Tibial nerve (tissue), 4 donors: ENCODE measurements around the gene PANX2. TPM values are rescaled to one million over a fixed set of nuclear protein-coding genes. Genes with fewer than 3 reads are reported as not detected.

ENCODE experiments used
- DNase-seq, 2 donors: peaks; one replicate each; pipeline ENCODE4 v3.0.0-alpha.2; 2019; ENCODE audit warnings: low spot score in 2 of 2
- H3K27ac ChIP-seq, 4 donors: fragments of 200-600 bp; sonication (generic) in 3 of 4; one replicate each; pipeline ENCODE4 v1.5.1; 2017 to 2019; ENCODE audit warnings: mild to moderate bottlenecking in 1 of 4
- H3K27me3 ChIP-seq, 2 donors: fragments of 200-600 bp; sonication (generic) in 1 of 2; one replicate each; pipeline versions ENCODE4 v1.5.1 to v1.6.0; 2017 to 2019
- H3K36me3 ChIP-seq, 3 donors: fragments of 200-600 bp; sonication (generic); one replicate each; pipeline ENCODE4 v1.5.1; 2018 to 2019
- H3K4me1 ChIP-seq, 4 donors: fragments of 200-600 bp; sonication (generic) in 3 of 4; one replicate each; pipeline ENCODE4 v1.5.1; 2017 to 2019
- H3K4me3 ChIP-seq, 4 donors: fragments of 200-600 bp; sonication (generic) in 3 of 4; one replicate each; pipeline ENCODE4 v1.5.1; 2017 to 2019; ENCODE audit warnings: mild to moderate bottlenecking in 1 of 4, moderate library complexity in 1 of 4
- H3K9me3 ChIP-seq, 4 donors: fragments of 200-600 bp; sonication (generic) in 3 of 4; one replicate each; pipeline ENCODE4 v1.5.1; 2017 to 2019
- EP300 ChIP-seq, 2 donors: sonication (generic); formaldehyde crosslinking; IDR thresholded peaks; one replicate each; pipeline ENCODE4 v1.6.1; 2017; ENCODE audit warnings: antibody characterized with exemption in 2 of 2, mild to moderate bottlenecking in 1 of 2
- POLR2A ChIP-seq, 2 donors: fragments of 450-650 bp; IDR thresholded peaks; one replicate each; pipeline ENCODE4 v1.6.1; 2017; ENCODE audit warnings: antibody characterized with exemption in 2 of 2, mild to moderate bottlenecking in 2 of 2, moderate library complexity in 2 of 2
- WGBS, 2 donors: methylation state at CpG; one replicate each; pipeline ENCODE4 v1.1.5; 2018; 5-methylcytosine and 5-hydroxymethylcytosine counted together
- total RNA-seq, 4 donors: library from RNA; depleted of rRNA; stranded (reverse); fragments of >200 nt; gene quantifications; one replicate each; pipeline ENCODE4 v1.1.0, GENCODE V29; 2016
- TF ChIP-seq, protein P1 (sequence below), 5 experiments: fragments of 200-600 bp in 3 of 5; fragments of 450-650 bp in 2 of 5; sonication (generic) in 3 of 5; IDR thresholded peaks; one replicate each; pipeline ENCODE4 v1.5.1; 2016 to 2019; ENCODE audit warnings: antibody characterized with exemption in 5 of 5, mild to moderate bottlenecking in 3 of 5, moderate library complexity in 2 of 5

The PANX2 gene
- total RNA-seq, 4 donors from 2014 or later: 0.30 TPM; not detected in 3

DNA sequence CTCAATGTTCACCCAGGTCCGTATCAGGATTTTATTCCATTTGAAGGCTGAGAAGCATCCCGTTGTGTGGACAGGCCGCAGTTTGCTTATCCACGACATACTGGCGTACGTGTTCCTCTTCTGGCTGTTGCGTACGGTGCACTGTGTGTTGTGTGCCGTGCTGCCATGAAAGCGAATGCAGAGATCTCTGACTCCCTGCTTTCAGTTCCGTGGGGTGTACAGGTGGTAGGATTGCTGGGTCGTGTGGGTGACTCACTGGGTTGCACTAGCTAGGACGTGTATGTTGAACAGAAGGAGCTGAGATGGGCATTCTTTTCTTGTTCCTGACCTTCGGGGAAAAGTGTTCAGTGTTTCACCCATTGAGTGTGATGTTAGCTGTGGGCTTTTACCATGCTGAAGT, 40.6 kb downstream of the PANX2 start:
- no peak for DNase-seq
- Histone ChIP-seq H3K4me3 (no peak overlapping the region), H3K27ac (no peak overlapping the region), H3K27me3 (no peaks in the 10 kb centered on the region), H3K4me1 (peaks cover 0 to 39% (median 3%) of the 10 kb centered on the region in 4 donors), H3K9me3 (no peaks in the 10 kb centered on the region), H3K36me3 (peaks cover 4 to 96% (median 17%) of the 10 kb centered on the region in 3 donors)
- no peak for TF ChIP-seq EP300 (IDR thresholded peaks at IDR 0.05)
- TF ChIP-seq POLR2A (IDR thresholded peaks at IDR 0.05): no peak
- TF ChIP-seq, protein P1, sequence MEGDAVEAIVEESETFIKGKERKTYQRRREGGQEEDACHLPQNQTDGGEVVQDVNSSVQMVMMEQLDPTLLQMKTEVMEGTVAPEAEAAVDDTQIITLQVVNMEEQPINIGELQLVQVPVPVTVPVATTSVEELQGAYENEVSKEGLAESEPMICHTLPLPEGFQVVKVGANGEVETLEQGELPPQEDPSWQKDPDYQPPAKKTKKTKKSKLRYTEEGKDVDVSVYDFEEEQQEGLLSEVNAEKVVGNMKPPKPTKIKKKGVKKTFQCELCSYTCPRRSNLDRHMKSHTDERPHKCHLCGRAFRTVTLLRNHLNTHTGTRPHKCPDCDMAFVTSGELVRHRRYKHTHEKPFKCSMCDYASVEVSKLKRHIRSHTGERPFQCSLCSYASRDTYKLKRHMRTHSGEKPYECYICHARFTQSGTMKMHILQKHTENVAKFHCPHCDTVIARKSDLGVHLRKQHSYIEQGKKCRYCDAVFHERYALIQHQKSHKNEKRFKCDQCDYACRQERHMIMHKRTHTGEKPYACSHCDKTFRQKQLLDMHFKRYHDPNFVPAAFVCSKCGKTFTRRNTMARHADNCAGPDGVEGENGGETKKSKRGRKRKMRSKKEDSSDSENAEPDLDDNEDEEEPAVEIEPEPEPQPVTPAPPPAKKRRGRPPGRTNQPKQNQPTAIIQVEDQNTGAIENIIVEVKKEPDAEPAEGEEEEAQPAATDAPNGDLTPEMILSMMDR (IDR thresholded peaks at IDR 0.05): no peak
- WGBS, 2 donors: 86 to 93% methylated on average over 14 of the region's 14 CpGs

DNA sequence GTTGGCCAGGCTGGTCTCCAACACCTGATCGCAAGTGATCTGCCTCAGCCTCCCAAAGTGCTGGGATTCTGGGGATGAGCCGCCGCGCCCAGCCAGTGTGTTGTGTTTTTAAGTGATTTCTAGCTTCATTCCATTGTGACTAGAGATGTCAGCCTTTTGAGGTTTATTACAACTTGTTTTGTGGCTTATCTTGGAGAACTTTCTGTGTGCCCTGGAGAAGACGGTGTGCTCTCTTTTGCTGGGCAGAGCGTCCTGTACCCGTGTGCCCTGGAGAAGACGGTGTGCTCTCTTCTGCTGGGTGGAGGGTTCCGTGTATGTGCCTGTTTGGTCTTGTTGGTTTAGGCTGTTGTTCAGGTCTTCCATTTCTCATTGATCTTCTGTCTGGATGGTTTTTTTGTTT, 42.7 kb downstream of the PANX2 start:
- Histone ChIP-seq H3K36me3 (peaks cover 13 to 97% (median 36%) of the 10 kb centered on the region in 3 donors), H3K4me3 (no peak overlapping the region), H3K4me1 (peaks cover 0 to 26% (median 0%) of the 10 kb centered on the region in 4 donors), H3K9me3 (no peaks in the 10 kb centered on the region), H3K27ac (no peak overlapping the region), H3K27me3 (no peaks in the 10 kb centered on the region)
- WGBS, 2 donors: 97 to 98% methylated on average over 9 of the region's 9 CpGs
- no peak for DNase-seq
- TF ChIP-seq EP300 (IDR thresholded peaks at IDR 0.05): no peak
- TF ChIP-seq, protein P1 (IDR thresholded peaks at IDR 0.05): no peak

DNA sequence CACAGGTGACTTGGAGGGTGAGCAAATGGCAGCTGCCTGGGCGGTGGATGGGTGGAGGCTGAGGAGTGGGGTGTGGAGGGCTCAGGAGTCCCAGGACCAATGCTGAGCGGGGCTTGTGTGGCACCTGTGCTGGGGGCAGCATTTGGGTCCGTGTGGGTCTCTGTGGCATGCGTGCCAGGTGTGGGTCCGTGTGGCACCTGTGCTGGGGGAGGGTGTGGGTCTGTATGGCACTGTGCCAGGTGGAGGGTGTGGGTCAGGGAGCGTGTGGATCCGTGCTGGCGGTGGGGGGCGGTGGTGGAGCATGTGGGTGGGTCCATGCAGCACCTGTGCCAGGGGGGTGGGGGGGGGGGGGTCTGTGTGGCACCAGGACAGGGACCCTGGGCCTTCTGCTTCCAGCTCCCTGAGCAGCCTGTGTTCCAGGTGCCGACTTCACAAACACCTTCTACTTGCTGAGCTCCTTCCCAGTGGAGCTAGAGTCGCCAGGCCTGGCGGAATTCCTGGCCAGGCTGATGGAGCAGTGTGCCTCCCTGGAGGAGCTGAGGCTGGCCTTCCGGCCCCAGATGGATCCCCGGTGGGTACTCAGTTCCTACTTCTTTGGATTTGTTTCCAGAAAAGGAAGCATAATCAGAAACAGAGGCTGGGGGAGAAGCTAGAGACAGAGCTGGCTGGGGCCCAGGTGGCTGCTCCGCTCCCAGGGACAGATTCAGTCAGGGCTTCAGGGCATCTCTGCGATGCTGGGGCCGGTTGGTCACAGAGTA, 44.9 kb downstream of the PANX2 start:
- Histone ChIP-seq H3K36me3 (peaks cover 10 to 100% (median 41%) of the 10 kb centered on the region in 3 donors), H3K4me3 (no peak overlapping the region), H3K27me3 (no peaks in the 10 kb centered on the region), H3K9me3 (no peaks in the 10 kb centered on the region), H3K27ac (no peak overlapping the region), H3K4me1 (peaks cover 0 to 25% (median 0%) of the 10 kb centered on the region in 4 donors)
- no peak for DNase-seq
- 67 to 68% methylated on average over 16 to 17 of the region's 17 CpGs for WGBS, 2 donors
- no peak for TF ChIP-seq EP300 (IDR thresholded peaks at IDR 0.05)
- TF ChIP-seq, protein P1 (IDR thresholded peaks at IDR 0.05): no peak
- no peak for TF ChIP-seq POLR2A (IDR thresholded peaks at IDR 0.05)

DNA sequence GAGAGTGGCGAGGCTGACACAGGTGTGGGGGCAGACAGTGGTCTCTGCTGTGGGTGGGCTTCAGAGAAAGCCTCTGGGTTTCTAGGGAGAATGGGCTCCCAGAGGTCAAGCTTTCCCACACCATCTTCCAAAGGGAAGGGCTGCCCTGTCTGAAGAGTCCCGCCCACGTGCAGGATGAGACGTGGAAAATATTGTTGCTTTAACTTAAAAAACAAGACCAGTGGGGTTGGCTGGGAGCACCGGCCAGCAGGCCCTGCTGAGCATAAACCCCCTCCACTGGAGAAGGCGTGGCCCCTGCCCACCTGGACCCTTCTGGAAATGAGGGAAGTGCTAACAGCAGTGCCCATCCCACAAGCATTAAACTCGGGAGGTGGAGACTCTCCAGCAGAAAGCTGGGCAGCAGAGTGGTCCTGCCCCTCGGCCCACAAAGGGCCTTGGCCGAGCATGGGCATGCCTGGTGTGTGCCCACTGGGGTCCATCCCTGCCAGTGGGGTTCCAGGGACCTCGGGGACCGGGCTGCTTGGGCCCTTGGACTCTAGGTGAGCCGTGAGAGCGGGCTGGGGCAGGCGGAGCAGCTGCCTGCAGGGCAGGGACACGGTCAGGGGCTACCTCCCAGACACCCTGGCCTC, 45.6 kb downstream of the PANX2 start:
- no peak for DNase-seq
- no peak overlapping the region for H3K4me3 ChIP-seq
- H3K27me3 ChIP-seq: no peaks in the 10 kb centered on the region
- TF ChIP-seq, protein P1 (IDR thresholded peaks at IDR 0.05): no peak
- TF ChIP-seq EP300 (IDR thresholded peaks at IDR 0.05) (no peak), POLR2A (IDR thresholded peaks at IDR 0.05) (no peak)
- H3K36me3 ChIP-seq: peaks cover 10 to 100% (median 41%) of the 10 kb centered on the region in 3 donors
- H3K9me3 ChIP-seq: no peaks in the 10 kb centered on the region
- WGBS, 2 donors: 78 to 79% methylated on average over 15 of the region's 15 CpGs
- no peak overlapping the region for H3K27ac ChIP-seq
- peaks cover 0 to 25% (median 0%) of the 10 kb centered on the region in 4 donors for H3K4me1 ChIP-seq
